Ishikawa (cell line): ENCODE results near the gene TMEM72.

Experiments used
- EP300 ChIP-seq: IDR thresholded peaks from 2 replicates; pipeline ENCODE4 v1.6.1; 2012; ENCODE audit warnings: borderline replicate concordance
- RAD21 ChIP-seq: IDR thresholded peaks from 2 replicates; pipeline ENCODE4 v1.6.1; 2012; ENCODE audit warnings: low read depth
- REST ChIP-seq: IDR thresholded peaks from 2 replicates; pipeline ENCODE4 v1.6.1; 2012; ENCODE audit warnings: low read depth, mild to moderate bottlenecking
- TF ChIP-seq, protein P1 (sequence below): IDR thresholded peaks from 2 replicates; pipeline ENCODE4 v1.6.1; 2012

DNA sequence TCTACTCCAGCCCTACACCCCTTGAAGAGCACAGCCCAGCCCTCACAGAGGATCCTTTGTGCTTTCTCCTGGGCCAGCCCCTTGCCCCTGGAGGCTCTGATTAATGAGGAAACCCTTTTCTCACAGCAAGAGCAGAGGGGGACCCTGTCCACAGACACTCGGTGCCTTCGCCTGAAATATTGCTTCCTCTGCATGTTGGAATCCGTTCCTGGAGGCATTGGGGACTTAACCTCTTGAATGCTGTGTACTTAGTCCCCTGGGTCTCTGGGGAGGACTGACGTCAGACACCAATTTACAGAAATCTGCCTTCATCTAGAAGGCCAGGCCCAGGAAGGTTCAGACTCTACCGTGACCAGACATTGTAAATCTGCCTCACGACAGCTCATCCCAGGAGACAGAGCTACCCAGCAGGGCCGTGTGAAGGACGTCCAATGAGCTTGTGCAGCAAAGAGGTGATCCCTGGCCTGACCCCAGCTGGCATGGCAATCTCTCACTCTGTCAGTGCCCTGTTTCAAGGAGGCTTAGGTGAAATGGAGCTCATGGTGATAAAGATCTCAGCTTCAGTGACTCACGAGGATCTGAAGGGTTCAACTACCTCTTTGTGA lies 8.1 kb upstream of the TMEM72 start:
- TF ChIP-seq RAD21, result no peak
- TF ChIP-seq, protein P1, sequence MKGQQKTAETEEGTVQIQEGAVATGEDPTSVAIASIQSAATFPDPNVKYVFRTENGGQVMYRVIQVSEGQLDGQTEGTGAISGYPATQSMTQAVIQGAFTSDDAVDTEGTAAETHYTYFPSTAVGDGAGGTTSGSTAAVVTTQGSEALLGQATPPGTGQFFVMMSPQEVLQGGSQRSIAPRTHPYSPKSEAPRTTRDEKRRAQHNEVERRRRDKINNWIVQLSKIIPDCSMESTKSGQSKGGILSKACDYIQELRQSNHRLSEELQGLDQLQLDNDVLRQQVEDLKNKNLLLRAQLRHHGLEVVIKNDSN, result no peak
- TF ChIP-seq REST, result no peak
- no peak for TF ChIP-seq EP300
